Ovary (tissue), 3 donors: ENCODE data around the gene TGIF2LX.
"Not testable (repeated sequence)": the region's sequence is repeated elsewhere in the genome, so short reads cannot be mapped to it uniquely, and the experiment has no call there.

Experiments
- EP300 ChIP-seq: sonication (generic); formaldehyde crosslinking; IDR thresholded peaks from one replicate; pipeline ENCODE4 v1.6.1; 2017; ENCODE audit warnings: antibody characterized with exemption
- POLR2A ChIP-seq: fragments of 450-650 bp; IDR thresholded peaks from one replicate; pipeline ENCODE4 v1.6.1; 2017; ENCODE audit warnings: antibody characterized with exemption, mild to moderate bottlenecking, moderate library complexity
- TF ChIP-seq, protein P1 (sequence below), 3 donors: fragments of 450-650 bp in 2 of 3; fragments of 200-600 bp in 1 of 3; IDR thresholded peaks; one replicate each; pipeline versions ENCODE4 v1.5.1 to v1.8.0; 2016 to 2022; ENCODE audit warnings: antibody characterized with exemption in 3 of 3, mild to moderate bottlenecking in 1 of 3
- donor health status: DM: no; HTN: no; CAD: no.

DNA sequence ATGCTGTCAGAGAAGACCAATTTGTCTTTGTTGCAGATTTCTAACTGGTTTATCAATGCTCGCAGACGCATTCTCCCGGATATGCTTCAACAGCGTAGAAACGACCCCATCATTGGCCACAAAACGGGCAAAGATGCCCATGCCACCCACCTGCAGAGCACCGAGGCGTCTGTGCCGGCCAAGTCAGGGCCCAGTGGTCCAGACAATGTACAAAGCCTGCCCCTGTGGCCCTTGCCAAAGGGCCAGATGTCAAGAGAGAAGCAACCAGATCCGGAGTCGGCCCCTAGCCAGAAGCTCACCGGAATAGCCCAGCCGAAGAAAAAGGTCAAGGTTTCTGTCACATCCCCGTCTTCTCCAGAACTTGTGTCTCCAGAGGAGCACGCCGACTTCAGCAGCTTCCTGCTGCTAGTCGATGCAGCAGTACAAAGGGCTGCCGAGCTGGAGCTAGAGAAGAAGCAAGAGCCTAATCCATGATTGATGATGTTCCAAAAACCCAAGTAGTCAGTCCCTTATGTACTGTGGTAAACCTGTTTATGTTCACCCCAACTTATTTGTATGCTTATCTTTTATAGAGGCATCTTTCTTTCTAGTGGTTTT lies 728 bp downstream of the TGIF2LX start:
- TF ChIP-seq, protein P1, sequence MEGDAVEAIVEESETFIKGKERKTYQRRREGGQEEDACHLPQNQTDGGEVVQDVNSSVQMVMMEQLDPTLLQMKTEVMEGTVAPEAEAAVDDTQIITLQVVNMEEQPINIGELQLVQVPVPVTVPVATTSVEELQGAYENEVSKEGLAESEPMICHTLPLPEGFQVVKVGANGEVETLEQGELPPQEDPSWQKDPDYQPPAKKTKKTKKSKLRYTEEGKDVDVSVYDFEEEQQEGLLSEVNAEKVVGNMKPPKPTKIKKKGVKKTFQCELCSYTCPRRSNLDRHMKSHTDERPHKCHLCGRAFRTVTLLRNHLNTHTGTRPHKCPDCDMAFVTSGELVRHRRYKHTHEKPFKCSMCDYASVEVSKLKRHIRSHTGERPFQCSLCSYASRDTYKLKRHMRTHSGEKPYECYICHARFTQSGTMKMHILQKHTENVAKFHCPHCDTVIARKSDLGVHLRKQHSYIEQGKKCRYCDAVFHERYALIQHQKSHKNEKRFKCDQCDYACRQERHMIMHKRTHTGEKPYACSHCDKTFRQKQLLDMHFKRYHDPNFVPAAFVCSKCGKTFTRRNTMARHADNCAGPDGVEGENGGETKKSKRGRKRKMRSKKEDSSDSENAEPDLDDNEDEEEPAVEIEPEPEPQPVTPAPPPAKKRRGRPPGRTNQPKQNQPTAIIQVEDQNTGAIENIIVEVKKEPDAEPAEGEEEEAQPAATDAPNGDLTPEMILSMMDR (IDR thresholded peaks at IDR 0.05) = not testable (repeated sequence)
- not testable (repeated sequence) for TF ChIP-seq POLR2A, EP300
